HuH-7.5 (cell line): ENCODE measurements around the gene FMO5.
A peak's percentile ranks its signal among the peaks of the same experiment; 100 is the strongest.
"Not testable (repeated sequence)": the region's sequence is repeated elsewhere in the genome, so short reads cannot be mapped to it uniquely, and the experiment has no call there.

ENCODE experiments used
- DNase-seq: peaks from one replicate; pipeline ENCODE4 v3.0.0; 2011; ENCODE audit warnings: low spot score

The FMO5 gene, protein sequence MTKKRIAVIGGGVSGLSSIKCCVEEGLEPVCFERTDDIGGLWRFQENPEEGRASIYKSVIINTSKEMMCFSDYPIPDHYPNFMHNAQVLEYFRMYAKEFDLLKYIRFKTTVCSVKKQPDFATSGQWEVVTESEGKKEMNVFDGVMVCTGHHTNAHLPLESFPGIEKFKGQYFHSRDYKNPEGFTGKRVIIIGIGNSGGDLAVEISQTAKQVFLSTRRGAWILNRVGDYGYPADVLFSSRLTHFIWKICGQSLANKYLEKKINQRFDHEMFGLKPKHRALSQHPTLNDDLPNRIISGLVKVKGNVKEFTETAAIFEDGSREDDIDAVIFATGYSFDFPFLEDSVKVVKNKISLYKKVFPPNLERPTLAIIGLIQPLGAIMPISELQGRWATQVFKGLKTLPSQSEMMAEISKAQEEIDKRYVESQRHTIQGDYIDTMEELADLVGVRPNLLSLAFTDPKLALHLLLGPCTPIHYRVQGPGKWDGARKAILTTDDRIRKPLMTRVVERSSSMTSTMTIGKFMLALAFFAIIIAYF

DNA sequence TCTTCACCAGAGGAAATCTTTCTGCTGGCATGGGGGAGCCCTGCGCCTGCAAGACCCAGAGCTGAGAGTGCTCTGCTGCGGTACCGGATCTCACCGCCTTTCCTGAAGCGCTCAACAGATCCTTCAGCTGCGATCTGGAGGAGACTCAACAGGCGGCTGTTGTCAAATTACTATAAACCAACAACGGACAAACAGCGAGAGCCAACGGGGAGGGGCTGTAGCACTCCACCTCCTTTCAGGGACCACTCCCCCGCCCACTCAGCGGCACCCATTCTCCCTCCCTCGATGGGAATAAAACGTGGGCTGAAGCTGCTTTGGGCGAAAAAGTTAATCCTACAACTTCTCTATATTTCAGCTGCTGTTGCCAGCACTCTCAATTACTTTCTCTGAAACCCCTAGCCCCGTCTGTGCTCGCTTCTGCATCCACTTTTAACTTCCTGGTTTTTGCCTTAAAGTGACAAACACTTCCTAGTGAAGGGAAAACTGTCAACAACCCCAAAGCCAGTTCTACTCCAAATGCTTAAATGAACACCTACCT, at the start of gene FMO5:
Gene FMO5, minus strand, starts transcription at position 147 of the 538 bp plus-strand sequence. CDS start 310 bp downstream, outside the sequence.
- peak; percentile 55 for DNase-seq

DNA sequence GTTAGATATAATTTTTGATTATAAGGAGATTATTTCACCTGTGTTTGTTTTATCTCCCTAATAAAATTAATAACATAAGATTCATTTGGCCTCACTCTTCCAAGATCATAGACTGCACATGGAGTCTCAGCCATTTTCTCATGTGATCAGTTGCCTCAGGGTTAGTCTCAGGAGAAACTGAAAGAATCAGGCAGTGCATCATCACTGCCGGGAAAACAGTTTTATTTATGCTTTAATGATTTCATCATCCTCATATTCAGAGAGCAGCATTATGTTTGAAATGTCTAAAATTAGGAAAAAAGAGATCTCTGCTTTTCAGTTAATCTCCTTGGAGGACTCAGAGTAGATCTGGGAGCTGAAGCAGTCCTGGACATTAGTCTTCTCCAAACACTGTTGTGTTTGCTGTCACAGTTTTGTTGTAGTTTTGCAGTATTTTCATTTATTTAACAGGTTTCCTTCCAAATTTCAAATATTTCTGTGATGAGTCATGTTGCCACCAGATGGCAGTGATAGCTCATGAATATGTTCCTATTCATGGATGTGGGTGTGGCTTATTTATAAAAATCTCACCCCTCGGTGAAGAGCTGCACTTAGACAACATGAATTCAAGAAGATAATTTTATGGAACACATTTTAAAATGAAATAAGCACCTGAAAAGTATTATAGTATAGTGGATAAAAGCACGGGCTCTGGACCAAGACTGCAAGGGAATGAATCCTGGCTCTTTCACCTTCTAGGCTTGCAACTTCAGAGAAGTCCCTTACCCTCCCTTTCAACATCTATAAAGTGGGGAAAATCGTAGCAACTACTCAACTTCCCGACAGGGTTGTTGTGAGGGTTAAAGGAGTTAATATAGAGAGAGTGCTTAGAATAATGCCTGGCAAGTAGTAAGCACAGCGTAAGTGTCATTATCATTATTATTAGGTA, 48.5 kb upstream of the FMO5 start:
- peak; percentile 38 for DNase-seq

DNA sequence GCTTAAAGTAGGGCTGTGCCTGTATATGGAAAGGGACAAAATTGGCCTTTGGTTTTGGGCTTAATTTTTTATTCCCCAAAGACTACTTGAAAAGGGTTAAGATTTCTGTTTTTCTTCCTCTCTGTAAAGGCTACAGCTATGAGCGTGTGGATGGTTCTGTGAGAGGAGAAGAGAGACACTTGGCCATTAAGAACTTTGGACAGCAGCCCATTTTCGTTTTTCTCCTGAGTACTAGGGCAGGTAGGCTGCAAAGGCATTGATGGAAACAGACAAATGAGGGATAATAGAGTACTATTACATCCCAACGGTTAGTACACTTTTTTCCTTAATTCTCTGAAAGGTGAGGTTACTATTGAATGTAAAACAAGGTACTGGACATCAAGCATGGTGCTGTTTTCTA, 46.9 kb upstream of the FMO5 start:
- no peak for DNase-seq

DNA sequence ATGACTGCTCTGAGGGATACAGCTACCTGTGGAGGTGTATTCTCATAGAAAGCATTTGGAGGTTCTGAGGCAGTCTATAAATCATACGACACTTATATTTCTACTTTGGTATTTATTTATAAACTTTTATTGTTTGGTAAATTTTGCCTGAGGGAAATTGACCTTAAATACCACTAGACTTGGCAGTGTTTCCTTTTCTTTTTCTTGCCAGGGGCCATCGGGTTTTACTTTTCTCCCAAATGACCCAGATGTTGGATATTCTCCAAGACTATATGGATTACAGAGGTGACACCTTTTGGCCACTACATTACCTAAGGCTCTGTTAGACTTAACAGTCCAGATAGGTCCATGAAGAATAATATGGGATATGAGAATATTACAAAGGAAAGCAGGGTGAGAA, 45.6 kb upstream of the FMO5 start:
- no peak for DNase-seq

DNA sequence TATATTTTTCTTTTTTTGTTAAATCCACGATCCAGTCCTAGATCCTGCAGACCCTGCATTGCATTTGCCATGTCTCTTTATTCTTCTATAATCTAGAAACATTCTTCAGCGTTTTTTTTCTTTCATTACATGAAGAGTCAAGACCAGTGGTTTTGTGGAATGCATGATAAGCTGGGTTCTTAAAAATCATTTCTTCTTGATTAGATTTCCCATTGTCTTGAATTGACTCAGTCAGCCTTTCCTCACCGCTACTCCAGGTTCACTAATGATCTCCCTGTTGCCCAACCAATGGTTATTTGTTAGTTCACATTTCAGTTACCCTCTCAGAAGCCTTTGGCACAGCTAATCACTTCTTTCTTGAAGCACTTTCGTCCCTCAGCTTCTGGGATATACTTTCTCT, 42.6 kb upstream of the FMO5 start:
- DNase-seq: no peak

DNA sequence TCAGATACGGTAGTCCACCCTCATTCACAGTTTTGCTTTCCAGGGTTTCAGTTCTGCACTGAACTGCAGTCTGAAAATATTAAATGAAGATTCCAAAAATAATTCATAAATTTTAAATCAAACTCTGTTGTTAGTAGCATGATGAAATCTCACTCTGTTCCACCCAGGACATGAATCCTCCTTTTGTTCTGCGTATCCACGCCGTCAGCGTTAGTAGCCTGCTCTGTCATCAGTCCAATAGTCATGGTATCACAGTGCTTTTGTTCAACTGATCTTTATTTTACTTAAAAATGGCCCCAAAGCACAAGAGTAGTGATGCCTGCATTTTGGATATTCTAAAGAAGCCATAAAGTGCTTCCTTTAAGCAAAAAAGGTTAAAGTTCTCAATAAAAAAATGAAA, 41.2 kb upstream of the FMO5 start:
- no peak for DNase-seq

DNA sequence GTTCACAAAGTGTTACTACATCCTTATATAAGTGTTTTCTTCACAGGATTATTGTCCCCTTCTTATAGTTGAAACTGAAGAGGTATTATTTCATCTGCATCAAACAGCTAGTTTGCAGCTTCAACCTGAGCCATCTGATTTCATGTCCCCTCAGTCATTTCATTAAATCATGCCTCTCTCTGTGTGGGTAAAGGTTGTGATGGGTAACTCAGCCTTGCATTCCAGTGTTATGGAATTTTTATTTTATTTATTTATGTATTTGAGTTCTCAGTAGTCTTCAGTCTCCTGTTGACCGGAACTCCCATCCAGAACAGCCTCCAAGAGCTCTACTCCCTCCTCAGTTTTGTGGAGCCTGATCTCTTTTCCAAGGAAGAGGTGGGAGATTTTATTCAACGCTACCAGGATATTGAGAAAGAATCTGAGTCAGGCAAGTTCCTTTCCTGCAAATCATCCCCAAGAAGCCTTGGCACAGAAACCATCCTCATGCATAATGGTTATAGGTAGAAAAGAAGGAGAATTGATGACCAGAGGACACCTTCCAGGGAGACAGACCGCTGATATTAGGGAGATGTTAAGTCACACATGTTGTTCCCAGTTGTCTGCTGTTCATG, 39.1 kb upstream of the FMO5 start:
- no peak for DNase-seq

DNA sequence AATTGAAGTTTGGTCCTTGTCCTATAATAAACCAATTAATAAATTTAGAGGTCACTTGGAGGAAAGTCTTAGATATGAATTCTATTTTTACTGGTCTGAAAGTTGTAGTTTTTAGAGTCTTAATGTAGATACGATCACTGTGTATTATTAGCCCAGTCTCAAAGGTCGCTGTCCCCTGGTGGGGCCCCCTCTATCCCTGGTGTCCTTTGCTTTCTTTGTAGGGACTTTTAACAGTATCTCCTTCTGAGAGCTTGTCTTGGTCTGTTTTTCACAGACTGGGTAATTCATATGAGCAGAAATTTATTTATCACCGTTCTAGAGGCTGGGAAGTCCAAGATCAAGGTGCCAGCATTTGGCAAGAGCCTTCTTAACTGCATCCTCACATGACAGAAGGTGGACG, 35.8 kb upstream of the FMO5 start:
- DNase-seq: no peak

DNA sequence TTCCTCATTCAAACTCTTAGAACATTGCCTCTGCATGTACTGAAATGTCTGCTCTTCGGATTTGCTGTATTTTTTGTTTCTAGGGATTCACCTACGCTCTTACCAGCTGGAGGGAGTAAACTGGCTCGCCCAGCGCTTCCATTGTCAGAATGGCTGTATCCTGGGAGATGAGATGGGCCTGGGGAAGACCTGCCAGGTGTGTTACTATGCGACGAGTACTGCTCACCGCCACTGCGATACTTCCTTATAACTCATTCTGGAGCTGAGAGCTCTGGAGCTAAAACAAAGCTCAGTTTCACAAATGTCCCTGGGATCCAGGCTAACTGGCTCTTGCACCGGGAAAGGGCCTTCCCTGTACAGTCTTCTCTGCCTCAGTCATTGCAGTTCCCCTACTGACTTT, 27.4 kb upstream of the FMO5 start:
- DNase-seq: no peak

DNA sequence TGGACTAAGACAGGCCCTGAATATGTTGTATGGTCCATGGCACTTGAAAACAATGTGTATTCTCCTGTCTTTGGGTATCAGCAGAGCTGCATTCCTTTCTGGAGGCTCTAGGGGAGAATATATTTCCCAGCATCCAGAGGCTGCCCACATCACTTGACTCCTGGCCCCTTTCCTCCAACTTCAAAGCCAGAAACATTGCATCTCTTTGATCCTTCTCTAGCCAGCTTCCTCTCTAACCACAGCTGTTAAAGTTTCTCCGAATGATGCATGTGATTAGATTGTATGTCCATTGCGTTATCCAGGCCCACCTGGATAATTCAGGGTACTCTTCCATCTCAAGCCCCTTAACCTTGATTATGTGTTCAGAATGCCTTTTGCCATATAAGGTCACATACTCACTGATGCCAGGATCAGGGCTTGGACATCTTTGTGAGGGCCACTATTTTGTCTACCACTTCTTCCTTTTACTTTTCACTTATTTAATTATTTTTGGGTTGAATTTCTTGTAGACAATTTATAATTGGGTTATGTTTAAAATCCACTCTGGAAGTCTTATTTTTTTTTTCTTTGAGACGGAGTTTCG, 22.6 kb upstream of the FMO5 start:
- no peak for DNase-seq

DNA sequence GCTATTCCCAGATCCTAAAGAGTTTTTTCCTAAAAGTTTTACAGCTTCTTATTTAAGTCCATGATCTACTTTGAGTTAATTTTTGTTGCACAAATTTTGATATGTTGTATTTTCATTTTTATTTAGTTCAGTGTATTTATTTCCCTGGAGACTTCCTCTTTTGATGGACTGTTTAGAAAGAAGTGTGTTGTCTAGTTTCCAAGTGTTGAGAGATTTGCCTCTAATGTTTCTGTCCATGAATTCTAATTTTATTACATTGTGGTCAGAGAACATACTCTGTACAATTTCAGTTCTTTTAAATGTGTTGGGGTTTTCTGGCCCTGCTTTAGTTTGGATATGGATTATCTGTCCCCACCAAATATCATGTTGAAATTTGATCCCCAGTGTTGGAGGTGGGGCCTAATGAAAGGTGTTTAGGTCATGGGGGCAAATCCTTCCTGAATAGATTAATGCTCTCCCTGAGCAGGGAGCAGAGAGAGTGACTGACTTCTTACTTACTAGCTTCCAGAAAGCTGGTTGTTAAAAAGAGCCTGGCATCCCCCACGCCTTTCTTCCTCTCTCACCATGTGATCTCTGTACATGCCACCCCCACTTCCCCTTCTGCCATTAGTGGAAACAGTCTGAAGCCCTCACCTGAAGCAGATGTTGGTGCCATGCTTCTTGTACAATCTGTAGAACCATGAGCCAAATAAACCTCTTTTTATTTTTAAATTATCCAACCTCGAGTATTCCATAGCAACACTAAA, 21.9 kb upstream of the FMO5 start:
- DNase-seq: no peak

DNA sequence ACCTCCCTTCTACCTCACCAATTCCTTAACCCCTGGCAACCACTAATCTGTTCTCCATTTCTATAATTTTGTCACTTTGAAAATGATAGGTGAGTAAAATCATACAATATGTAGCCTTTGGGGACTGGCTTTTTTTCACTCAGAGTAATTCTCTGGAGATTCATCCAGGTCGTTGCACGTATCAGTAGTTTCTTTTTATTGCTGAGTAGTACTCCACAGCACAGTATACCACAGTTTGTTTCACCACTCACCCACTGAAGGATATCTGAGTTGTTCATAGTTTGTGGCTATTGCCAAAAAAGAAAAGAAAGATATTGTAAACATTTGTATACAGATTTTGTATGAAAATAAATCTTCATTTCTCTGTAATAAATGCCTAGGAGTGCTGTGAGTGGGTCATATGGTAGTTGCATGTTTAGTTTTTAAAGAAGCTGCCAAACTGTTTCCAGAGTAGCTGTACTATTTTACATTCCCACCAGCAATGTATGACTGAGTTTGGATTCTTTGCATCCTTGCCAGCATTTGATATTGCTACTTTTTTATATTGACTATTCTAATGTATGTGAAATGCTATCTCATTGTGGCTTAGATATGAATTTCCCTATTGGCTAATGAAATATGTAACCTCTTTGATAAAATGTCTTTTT, 21.0 kb upstream of the FMO5 start:
- no peak for DNase-seq

DNA sequence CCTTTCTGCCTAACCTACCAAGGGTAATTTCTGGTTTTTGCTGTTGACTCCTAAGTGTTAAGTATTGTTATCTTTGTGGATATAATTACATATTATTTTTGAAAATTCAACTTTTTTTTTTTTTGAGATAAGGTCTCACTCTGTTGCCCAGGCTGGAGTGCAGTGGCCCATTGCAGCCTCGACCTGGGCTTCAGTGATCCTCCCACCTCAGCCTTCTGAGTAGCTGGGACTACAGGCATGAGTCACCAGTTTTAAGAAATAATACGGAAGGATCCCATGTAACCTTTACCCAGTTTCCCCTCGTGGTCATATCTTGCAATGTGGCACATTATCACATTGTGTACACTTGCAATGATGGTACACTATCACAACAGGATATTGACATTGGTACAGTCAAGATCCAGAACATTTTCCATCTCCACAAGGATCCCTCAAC, 20.5 kb upstream of the FMO5 start:
- DNase-seq: no peak

DNA sequence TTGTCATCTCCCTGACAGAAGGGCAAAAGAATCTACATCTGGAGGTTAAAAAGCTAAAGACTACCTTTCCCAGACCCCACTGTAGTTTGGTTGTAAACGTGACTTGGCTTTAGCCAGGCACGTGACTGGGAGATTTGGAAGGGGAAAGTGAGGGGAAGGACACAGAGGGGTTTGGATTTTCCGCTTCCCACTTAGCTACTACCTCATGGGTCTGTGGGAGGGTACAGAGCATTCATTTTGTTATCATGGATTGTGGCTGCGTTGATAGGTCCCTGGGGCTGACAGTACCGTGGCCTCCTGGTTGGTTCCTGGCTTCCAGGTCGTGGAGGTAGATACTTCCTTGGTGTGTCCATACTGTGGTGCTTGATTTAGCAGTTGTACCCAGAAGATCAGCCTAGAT, 20.0 kb upstream of the FMO5 start:
- no peak for DNase-seq

DNA sequence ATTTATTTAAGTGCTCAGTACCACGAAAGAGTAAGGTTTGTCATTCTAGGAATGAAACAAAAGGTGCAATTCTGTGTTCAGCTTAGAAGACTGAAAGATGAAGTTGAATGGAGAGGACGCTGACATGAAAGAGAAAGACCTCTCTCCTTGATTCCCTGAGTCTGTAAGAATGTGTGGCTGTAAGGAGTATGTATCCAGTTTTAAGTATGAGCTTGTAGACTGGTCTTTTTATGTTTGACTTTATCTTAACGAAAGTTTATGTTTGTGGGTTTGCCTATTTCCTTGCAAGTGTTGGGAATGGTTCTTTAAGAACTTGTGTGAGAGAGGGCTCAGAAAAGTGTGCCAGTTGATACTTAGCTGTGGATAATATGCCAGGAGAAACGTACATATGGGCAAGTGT, 18.7 kb upstream of the FMO5 start:
- no peak for DNase-seq

DNA sequence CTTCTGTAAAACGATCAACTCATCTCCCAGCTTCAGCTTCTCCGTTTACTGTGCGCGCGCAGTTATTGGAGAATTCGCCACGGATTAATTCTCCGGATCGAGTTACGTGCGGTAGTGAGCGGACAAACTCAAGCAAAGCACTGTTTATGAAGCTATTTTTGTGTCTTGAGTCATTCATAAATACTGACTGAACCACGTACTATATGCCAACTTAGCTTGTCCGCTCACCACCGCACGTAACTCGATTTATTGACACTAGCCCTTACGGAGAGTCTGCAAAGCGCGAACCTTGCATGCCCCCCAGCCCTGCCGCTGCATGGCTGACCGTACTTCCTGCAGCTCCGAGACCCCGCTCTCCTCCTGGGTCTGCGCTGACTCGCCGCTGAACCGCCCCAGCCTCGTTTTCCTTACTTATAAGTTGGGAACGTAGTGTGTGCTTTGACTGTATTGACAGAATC, 18.1 kb upstream of the FMO5 start:
- DNase-seq: peak; percentile 54

DNA sequence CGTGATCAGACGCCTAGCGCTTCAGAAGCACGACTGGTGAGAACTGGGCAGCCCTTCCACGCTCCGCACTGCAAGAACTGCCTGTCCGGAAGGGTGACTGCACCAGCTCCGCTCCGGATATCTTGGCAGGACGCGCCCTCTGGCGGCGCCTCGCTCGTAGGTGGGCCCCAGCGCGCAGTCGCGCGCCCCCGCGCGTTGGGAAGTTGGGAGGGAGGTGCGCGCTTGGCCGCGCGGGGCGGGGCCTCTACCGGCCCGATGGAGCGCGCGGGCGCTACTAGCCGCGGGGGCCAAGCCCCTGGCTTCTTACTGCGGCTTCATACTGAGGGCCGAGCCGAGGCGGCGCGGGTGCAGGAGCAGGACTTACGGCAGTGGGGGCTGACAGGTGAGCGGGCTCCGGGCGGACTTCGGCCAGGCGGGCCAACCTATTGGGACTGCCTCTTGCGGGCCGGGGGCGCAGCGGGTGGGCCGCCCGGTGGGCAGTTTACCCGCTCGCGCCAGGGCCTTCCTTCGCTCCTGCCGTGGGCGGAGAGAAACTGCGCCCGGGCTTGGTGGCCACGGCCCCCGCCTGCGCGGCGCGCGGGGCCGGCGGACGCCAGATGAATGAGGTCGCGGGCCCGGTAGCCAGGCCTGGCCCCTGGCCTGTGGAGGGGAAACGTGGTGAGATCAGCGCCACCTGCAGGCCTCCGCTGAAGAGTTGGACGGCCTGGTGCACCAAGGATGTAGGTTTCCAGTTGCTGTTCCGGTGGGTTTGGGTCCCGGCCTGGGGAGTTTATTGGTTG, 17.5 kb upstream of the FMO5 start, which contains the start of gene CHD1L:
Gene CHD1L, plus strand, starts transcription at position 236 of the 779 bp plus-strand sequence. Its CDS starts 20 bp downstream, at position 256.
- peak; percentile 84 for DNase-seq

DNA sequence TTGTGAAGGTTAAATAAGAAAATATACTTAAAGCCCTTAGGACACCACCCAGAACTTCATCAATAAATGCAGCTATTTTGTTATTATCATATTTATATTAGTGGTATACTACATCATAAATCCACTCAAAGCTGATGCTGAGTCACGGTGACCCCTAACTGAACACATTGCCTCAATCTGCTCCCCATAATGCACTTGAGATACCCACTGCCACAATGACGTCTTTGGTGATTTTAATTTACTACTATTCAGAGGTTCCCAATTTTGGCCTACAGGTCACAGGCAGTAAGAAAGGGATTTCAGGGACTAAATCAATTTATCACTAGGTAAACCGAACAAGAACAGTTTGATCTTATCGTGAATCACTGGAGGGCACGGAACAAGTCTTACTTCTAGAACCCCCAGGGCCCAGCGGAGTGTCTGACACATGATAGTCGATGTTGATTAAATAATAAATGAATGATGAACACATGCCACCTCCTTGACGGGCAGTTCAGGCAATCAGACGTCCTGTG, 16.9 kb upstream of the FMO5 start:
- no peak for DNase-seq

DNA sequence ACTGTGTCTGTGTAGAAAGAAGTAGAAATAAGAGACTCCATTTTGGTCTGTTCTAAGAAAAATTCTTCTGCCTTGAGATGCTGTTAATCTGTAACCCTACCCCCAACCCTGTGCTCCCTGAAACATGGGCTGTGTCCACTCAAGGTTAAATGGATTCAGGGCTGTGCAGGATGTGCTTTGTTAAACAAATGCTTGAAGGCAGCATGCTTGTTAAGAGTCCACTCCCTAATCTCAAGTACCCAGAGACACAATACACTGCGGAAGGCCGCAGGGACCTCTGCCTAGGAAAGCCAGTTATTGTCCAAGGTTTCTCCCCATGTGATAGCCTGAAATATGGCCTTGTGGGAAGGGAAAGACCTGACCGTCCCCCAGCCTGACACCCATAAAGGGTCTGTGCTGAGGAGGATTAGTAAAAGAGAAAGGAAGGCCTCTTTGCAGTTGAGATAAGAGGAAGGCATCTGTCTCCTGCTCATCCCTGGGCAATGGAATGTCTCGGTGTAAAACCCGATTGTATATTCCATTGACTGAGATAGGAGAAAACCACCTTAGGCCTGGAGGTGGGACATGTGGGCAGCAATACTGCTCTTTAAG, 15.1 kb upstream of the FMO5 start:
- DNase-seq: not testable (repeated sequence)
